GM12891 (cell line): ENCODE measurements around the gene PBRM1.

Experiments
- POLR2A ChIP-seq: IDR thresholded peaks from 2 replicates; pipeline ENCODE4 v1.6.1; 2011; ENCODE audit warnings: low read depth, low read length, control low read depth
- POLR2AphosphoS5 ChIP-seq: IDR thresholded peaks from 2 replicates; pipeline ENCODE4 v1.6.1; 2011; ENCODE audit warnings: low read depth, low read length, control low read depth
- SPI1 ChIP-seq: IDR thresholded peaks from 2 replicates; pipeline ENCODE4 v1.6.1; 2011; ENCODE audit warnings: low read depth, low read length, control low read depth
- TAF1 ChIP-seq: IDR thresholded peaks from 2 replicates; pipeline ENCODE4 v1.6.1; 2011; ENCODE audit warnings: low read depth, low read length, control low read depth

GRCh38 chr3:52525680-52526561 lies 159.8 kb downstream of the PBRM1 start:
- TF ChIP-seq SPI1, result no peak
- TF ChIP-seq POLR2AphosphoS5, result no peak
- TF ChIP-seq TAF1, result no peak
- no peak for TF ChIP-seq POLR2A
